ENCODE measurements around the gene SSRP1. TPM values are rescaled to one million over a fixed set of nuclear protein-coding genes. Genes with fewer than 3 reads are reported as not detected.

Gene SSRP1
- total RNA-seq, 1 donor from 2014 or later = 79.5 TPM

GRCh38 chr11:57321388-57322255 lies 14.1 kb downstream of the SSRP1 start:
- H3K36me3 Mint-ChIP-seq (ENCODE audit: low read depth, unreplicated experiment) = peaks cover 23% of the 10 kb centered on the region
- Histone ChIP-seq H3K9ac (ENCODE audit: low read length) (peak overlapping the region; percentile 94), H3K4me1 (ENCODE audit: insufficient read depth, low read length) (peaks cover 48% of the 10 kb centered on the region), H3K36me3 (ENCODE audit: insufficient read depth, low read length) (peaks cover 26% of the 10 kb centered on the region), H3K4me2 (ENCODE audit: low read length) (peak overlapping the region; percentile 99), H3K27me3 (ENCODE audit: insufficient read depth, low read length) (no peaks in the 10 kb centered on the region), H2AFZ (ENCODE audit: low read depth, low read length) (peak overlapping the region; percentile 45), H4K20me1 (ENCODE audit: insufficient read depth, low read length) (peaks cover 57% of the 10 kb centered on the region), H3K9me3 (ENCODE audit: insufficient read depth, low read depth, low read length) (no peaks in the 10 kb centered on the region), H3K79me2 (ENCODE audit: insufficient read depth, low read length) (peaks cover 61% of the 10 kb centered on the region), H3K27ac (ENCODE audit: low read depth, low read length) (peak overlapping the region; percentile 90), H3K4me3 (ENCODE audit: insufficient read depth, low read depth, low read length) (peak overlapping the region; percentile 53)
- no peaks in the 10 kb centered on the region for H3K27me3 Mint-ChIP-seq (ENCODE audit: low read depth, unreplicated experiment)
- H3K4me3 Mint-ChIP-seq (ENCODE audit: unreplicated experiment) = peak overlapping the region; percentile 95
- FAIRE-seq = no peak
- no peaks in the 10 kb centered on the region for H3K9me3 Mint-ChIP-seq (ENCODE audit: unreplicated experiment)
- peak overlapping the region; percentile 97 for H3K27ac Mint-ChIP-seq (ENCODE audit: unreplicated experiment)
- peak; percentile 10 for DNase-seq (ENCODE audit: low read depth)
- TF ChIP-seq CTCF (IDR thresholded peaks at IDR 0.05; ENCODE audit: insufficient read depth, low read depth, low read length) (no peak), EZH2 (IDR thresholded peaks at IDR 0.05; ENCODE audit: insufficient read depth, low read length) (no peak)
- peaks cover 47% of the 10 kb centered on the region for H3K4me1 Mint-ChIP-seq (ENCODE audit: low read depth, unreplicated experiment)

DNA sequence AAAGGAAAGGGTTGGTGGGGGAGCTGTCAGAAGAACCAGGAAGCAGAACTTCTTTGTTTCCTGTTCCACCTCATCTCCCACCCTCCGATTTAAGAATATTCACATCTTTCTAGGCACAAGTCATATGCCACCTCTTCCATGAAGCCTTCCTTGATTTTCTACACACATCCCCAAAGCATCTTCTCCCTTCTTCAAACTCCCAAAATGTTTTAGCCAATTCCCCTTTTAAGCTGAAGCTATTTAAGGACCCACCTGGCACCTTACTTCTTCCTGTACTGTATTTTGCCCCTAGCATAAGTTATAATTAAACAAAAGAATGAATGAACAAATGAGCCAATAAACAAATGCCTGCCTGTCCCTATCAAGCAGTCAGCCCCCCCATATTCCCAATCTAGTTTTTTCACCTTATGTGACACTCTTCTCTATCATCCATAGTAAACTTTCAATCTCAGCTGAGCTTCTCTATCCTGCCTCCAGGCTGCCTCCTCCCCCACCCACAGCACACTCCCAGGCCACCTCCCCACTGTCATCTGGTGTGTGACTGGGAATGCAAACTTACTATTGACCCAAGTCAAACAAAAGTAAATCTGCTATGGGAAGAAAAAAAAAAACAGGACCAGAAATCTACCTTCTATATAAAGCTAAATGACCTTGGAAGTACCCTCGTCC lies 14.8 kb downstream of the SSRP1 start:
- H3K4me1 Mint-ChIP-seq (ENCODE audit: low read depth, unreplicated experiment) = peaks cover 42% of the 10 kb centered on the region
- H3K79me2 ChIP-seq (ENCODE audit: insufficient read depth, low read length) = peaks cover 68% of the 10 kb centered on the region
- no peaks in the 10 kb centered on the region for H3K27me3 Mint-ChIP-seq (ENCODE audit: low read depth, unreplicated experiment)
- peak overlapping the region; percentile 53 for H3K4me3 ChIP-seq (ENCODE audit: insufficient read depth, low read depth, low read length)
- TF ChIP-seq EZH2 (IDR thresholded peaks at IDR 0.05; ENCODE audit: insufficient read depth, low read length) (no peak), CTCF (IDR thresholded peaks at IDR 0.05; ENCODE audit: insufficient read depth, low read depth, low read length) (no peak)
- FAIRE-seq (no peak), DNase-seq (ENCODE audit: low read depth) (no peak)
- H3K9me3 ChIP-seq (ENCODE audit: insufficient read depth, low read depth, low read length) = no peaks in the 10 kb centered on the region
- H3K27ac ChIP-seq (ENCODE audit: low read depth, low read length) = no peak overlapping the region
- H2AFZ ChIP-seq (ENCODE audit: low read depth, low read length) = no peak overlapping the region
- H4K20me1 ChIP-seq (ENCODE audit: insufficient read depth, low read length) = peaks cover 65% of the 10 kb centered on the region
- no peaks in the 10 kb centered on the region for H3K27me3 ChIP-seq (ENCODE audit: insufficient read depth, low read length)
- peak overlapping the region; percentile 99 for H3K4me2 ChIP-seq (ENCODE audit: low read length)
- H3K36me3 Mint-ChIP-seq (ENCODE audit: low read depth, unreplicated experiment) = peaks cover 18% of the 10 kb centered on the region
- no peaks in the 10 kb centered on the region for H3K9me3 Mint-ChIP-seq (ENCODE audit: unreplicated experiment)
- peak overlapping the region; percentile 29 for H3K27ac Mint-ChIP-seq (ENCODE audit: unreplicated experiment)
- H3K36me3 ChIP-seq (ENCODE audit: insufficient read depth, low read length) = peaks cover 22% of the 10 kb centered on the region
- H3K4me3 Mint-ChIP-seq (ENCODE audit: unreplicated experiment) = peak overlapping the region; percentile 69
- peak overlapping the region; percentile 94 for H3K9ac ChIP-seq (ENCODE audit: low read length)
- H3K4me1 ChIP-seq (ENCODE audit: insufficient read depth, low read length) = peaks cover 49% of the 10 kb centered on the region
